Activated CD8-positive, alpha-beta T cell treated with anti-CD3 and anti-CD28 coated beads for 36 hours (primary cell): ENCODE data around the gene SPRED3. TPM values are rescaled to one million over a fixed set of nuclear protein-coding genes. Genes with fewer than 3 reads are reported as not detected.
A peak's percentile ranks its signal among the peaks of the same experiment; 100 is the strongest.

Source experiments
- ATAC-seq: fragments of 200-7000 bp; cut with Tn5 transposase; one replicate; pipeline ENCODE4 v1.10.0; 2021; ENCODE audit warnings: mild to moderate bottlenecking, moderate library complexity
- CTCF ChIA-PET: fragments of 350-600 bp; sonication (Branson Sonifier 250); formaldehyde crosslinking; loops from one replicate; lab custom pipeline; 2021; ENCODE audit warnings: antibody characterized with exemption; lab: Charles Lee
- POLR2A ChIA-PET: fragments of 350-600 bp; sonication (Branson Sonifier 250); formaldehyde crosslinking; loops from one replicate; lab custom pipeline; 2021; ENCODE audit warnings: antibody characterized with exemption; lab: Charles Lee
- DNase-seq: peaks from one replicate; pipeline ENCODE4 v3.0.0-alpha.2; 2020
- H3K27ac Mint-ChIP-seq: one replicate; pipeline ENCODE4 v1.8.0; 2021; ENCODE audit warnings: mild to moderate bottlenecking, mixed read lengths
- H3K27me3 Mint-ChIP-seq: one replicate; pipeline ENCODE4 v1.8.0; 2021; ENCODE audit warnings: mixed read lengths
- H3K36me3 Mint-ChIP-seq: one replicate; pipeline ENCODE4 v1.8.0; 2021; ENCODE audit warnings: low read depth, mixed read lengths
- H3K4me1 Mint-ChIP-seq: one replicate; pipeline ENCODE4 v1.8.0; 2021; ENCODE audit warnings: low read depth, mixed read lengths
- H3K4me3 Mint-ChIP-seq: one replicate; pipeline ENCODE4 v1.8.0; 2021; ENCODE audit warnings: mild to moderate bottlenecking, moderate library complexity, mixed read lengths
- H3K9me3 Mint-ChIP-seq: one replicate; pipeline ENCODE4 v1.8.0; 2021; ENCODE audit warnings: mixed read lengths
- intact Hi-C: fragments of 100-400 bp; cut with micrococcal nuclease; formaldehyde crosslinking; loops from one replicate; pipeline ENCODE4 v1.10.0; 2022
- total RNA-seq, 2 experiments: library from RNA; stranded (reverse); gene quantifications; one replicate each; pipeline ENCODE4 v1.2.3, GENCODE V29; 2021
- TF ChIP-seq, protein P1 (sequence below): fragments of 200-600 bp; IDR thresholded peaks from one replicate; pipeline ENCODE4 v1.8.0; 2022; ENCODE audit warnings: antibody characterized with exemption, mild to moderate bottlenecking

The SPRED3 gene
- total RNA-seq, 2 experiments from 2014 or later: 0.69 to 1.5 TPM

DNA sequence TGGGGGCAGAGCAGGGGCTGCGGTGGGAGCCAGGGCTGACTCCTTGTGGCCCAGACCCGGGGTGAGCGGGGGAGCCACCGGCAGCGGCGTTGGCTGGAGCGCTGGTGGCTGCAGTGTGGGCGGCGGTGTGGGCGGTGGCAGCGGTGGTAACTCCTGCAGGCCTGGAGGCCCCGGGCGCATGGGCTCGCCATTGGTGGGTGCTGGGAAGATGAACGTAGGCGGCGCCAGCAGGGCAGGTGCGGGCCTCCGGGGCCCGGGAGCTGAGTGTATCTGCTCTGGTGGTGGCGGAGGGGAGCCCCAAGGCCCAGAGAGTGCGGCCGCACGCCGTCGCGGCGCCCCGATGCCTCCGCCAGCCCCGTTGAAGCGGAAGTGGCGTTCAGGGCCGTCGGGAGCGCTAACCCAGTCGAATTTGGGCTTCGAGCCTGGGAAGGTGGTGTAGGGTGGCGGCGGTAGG lies 2.7 kb upstream of the SPRED3 start:
- Mint-ChIP-seq H3K36me3 (peaks cover 43% of the 10 kb centered on the region), H3K27me3 (peaks cover 18% of the 10 kb centered on the region), H3K4me1 (peaks cover 20% of the 10 kb centered on the region), H3K27ac (no peak overlapping the region), H3K4me3 (no peak overlapping the region), H3K9me3 (no peaks in the 10 kb centered on the region)
- ChIA-PET POLR2A (interaction anchor here (0.5 to 5.4 kb wide), 3 partner anchors 9 to 38 kb away, joined by 3 to 40 read pairs (median 7); partner anchors contain the start of gene PSMD8), CTCF (interaction anchor here (1.9 kb wide), 1 partner anchor 152 kb away, joined by 6 read pairs; no protein-coding TSS in a partner anchor)
- TF ChIP-seq, protein P1, sequence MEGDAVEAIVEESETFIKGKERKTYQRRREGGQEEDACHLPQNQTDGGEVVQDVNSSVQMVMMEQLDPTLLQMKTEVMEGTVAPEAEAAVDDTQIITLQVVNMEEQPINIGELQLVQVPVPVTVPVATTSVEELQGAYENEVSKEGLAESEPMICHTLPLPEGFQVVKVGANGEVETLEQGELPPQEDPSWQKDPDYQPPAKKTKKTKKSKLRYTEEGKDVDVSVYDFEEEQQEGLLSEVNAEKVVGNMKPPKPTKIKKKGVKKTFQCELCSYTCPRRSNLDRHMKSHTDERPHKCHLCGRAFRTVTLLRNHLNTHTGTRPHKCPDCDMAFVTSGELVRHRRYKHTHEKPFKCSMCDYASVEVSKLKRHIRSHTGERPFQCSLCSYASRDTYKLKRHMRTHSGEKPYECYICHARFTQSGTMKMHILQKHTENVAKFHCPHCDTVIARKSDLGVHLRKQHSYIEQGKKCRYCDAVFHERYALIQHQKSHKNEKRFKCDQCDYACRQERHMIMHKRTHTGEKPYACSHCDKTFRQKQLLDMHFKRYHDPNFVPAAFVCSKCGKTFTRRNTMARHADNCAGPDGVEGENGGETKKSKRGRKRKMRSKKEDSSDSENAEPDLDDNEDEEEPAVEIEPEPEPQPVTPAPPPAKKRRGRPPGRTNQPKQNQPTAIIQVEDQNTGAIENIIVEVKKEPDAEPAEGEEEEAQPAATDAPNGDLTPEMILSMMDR: no peak
- ATAC-seq (no peak), DNase-seq (peak; percentile 43)
- intact Hi-C loops: no loop called here

DNA sequence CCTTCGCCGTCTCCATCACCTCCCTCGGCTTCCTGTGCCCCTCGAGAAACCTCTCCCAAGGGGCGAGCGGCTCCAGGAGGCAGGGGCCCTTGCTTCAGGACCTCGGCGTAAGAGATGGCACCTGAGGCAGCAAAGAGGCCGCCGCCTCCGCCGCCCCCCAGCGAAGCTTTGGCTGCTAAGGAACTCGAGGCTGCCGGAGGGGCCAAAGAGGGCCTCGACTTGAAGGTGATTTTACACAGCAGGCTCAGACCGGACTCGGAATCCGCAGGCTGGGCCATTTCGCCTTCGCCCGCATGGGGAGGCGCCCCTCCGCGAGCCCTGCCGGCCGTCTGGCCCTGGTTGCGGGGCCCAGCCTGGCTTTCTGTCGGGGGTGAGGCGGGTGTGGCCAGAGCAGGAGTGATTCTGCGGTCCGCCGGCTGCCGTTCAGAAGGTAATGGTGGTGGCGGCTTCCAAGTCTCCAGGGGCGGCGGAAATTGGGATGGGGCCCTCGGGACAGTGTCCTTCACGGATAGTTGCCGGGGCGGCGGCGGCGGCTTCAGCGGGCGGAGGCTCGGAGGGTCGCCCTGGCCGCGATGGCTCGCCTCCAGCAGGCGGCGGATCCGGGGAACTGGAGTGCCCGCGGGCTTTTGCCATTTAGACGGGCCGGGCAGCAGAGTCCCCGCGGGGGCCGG lies 2.1 kb upstream of the SPRED3 start:
- CTCF ChIA-PET: interaction anchor here (1.7 kb wide), 1 partner anchor 17 kb away, joined by 14 read pairs; the partner anchor contains the start of gene FAM98C
- H3K4me3 Mint-ChIP-seq: no peak overlapping the region
- intact Hi-C loops: no loop called here
- ATAC-seq (no peak), DNase-seq (no peak)
- H3K36me3 Mint-ChIP-seq: peaks cover 37% of the 10 kb centered on the region
- TF ChIP-seq, protein P1: no peak
- H3K27ac Mint-ChIP-seq: no peak overlapping the region
- peaks cover 20% of the 10 kb centered on the region for H3K4me1 Mint-ChIP-seq
- H3K9me3 Mint-ChIP-seq: no peaks in the 10 kb centered on the region
- H3K27me3 Mint-ChIP-seq: peaks cover 22% of the 10 kb centered on the region
- POLR2A ChIA-PET: interaction anchor here (0.5 to 5.4 kb wide), 4 partner anchors 9 to 263 kb away, joined by 3 to 40 read pairs (median 5); partner anchors contain the start of gene PSMD8

DNA sequence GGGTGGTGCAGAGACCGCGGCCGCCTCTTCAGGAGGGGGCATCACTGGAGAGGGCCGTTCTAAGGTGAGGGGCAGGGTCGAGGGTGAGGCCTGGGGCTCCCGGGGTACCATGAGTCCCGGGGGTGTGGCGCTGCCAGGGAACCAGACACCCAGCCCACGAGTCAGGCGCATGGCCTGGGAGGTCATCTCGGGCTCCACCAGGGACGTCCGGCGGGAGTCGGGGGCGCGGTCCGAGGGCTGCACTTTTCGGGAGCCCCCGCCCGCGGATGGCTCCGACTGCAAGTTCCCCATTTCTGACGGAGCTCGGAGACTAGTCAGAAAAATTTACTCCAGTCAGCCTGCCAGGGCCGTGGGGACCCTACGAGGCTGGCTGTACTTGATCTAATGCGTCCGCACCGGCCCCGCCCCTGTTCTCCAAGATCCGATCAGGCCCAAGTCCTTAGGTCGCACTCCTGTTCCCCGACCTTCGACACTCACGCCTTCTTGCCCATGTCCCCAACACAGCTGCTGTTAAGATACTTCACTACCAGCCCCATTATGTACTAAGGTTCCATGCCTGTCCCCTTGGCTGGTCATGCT lies 1.4 kb upstream of the SPRED3 start:
- Mint-ChIP-seq H3K4me1 (peaks cover 20% of the 10 kb centered on the region), H3K27ac (no peak overlapping the region), H3K4me3 (peak overlapping the region; percentile 40), H3K9me3 (no peaks in the 10 kb centered on the region), H3K27me3 (peaks cover 25% of the 10 kb centered on the region), H3K36me3 (peaks cover 31% of the 10 kb centered on the region)
- intact Hi-C loops: no loop called here
- CTCF ChIA-PET: interaction anchor here (0.8 to 1.7 kb wide), 5 partner anchors 12 to 232 kb away, joined by 3 to 14 read pairs (median 4); partner anchors contain the start of genes EIF3K and FAM98C
- DNase-seq (no peak), ATAC-seq (no peak)
- POLR2A ChIA-PET: interaction anchor here (0.6 to 5.4 kb wide), 2 partner anchors 12 to 263 kb away, joined by 3 to 40 read pairs; partner anchors contain the start of gene PSMD8
- TF ChIP-seq, protein P1: no peak

DNA sequence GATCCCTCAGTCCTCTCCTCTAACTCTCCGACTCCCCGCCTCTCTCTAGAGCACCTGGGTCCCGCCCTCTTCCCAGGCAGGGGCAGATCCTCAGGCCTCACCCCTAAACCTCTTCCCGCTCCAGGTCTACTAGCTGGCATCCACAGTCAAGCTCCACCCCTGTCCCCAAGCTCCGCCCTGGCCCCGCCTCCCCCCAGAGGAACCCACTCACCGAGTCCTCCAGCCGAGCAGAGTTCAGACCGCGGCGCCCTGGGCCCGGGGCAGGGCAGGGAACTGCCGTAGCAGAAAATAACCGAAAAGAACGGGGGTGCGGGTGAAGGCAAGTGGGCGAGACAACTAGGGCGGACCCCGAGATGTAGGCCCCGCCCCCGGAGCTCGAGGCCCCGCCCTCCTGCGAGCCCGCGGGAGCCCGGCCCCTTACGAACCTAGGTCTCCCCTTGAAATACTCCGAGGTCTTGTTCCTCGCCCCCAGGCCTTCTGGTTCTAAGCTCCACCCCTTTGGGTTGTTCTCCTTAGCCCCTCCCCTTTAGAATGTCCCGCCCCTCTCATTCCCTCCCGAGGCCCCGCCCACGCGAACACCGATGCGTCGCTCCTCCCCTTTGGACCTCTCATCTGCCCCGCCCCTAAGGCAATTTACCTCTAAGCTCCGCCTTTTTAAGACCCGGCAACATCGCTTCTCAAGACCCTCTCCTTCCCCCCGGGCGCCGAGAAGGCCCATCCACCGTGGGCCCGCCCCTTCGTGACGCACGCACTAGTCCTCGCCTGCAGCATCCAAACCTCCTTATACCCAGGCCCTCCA lies 748 bp upstream of the SPRED3 start, which contains the start of gene GGN:
GGN (minus strand) TSS at position 485 of the 799 bp plus-strand sequence. CDS start 773 bp downstream, outside the sequence.
- DNase-seq (peak; percentile 91), ATAC-seq (peak; percentile 83)
- TF ChIP-seq, protein P1: no peak
- H3K4me3 Mint-ChIP-seq: peak within 1 kb of the TSS; percentile 68
- intact Hi-C loops: no loop called here
- H3K9me3 Mint-ChIP-seq: no peaks in the 10 kb centered on the region
- CTCF ChIA-PET: interaction anchor here (0.7 to 1.7 kb wide), 6 partner anchors 12 to 247 kb away, joined by 3 to 14 read pairs (median 4); partner anchors contain the start of genes EIF3K and FAM98C
- H3K27ac Mint-ChIP-seq: no peak within 1 kb of the TSS
- peaks cover 24% of the 10 kb centered on the region for H3K36me3 Mint-ChIP-seq
- H3K4me1 Mint-ChIP-seq: peaks cover 20% of the 10 kb centered on the region
- POLR2A ChIA-PET: interaction anchor here (1.5 to 5.4 kb wide), 2 partner anchors 12 kb away, joined by 5 to 40 read pairs; partner anchors contain the start of gene PSMD8
- H3K27me3 Mint-ChIP-seq: peaks cover 25% of the 10 kb centered on the region
